HepG2 (cell line): ENCODE data around the gene GSPT2. TPM values are rescaled to one million over a fixed set of nuclear protein-coding genes. Genes with fewer than 3 reads are reported as not detected.

Source experiments
- ATAC-seq: fragments of 200-7000 bp; cut with Tn5 transposase; 3 replicates; pipeline ENCODE4 v1.9.1; 2020; ENCODE audit warnings: mild to moderate bottlenecking, moderate library complexity
- BruUV-seq: library from RNA; stranded (reverse); fragments of 400-500 nt; replicated peaks from 2 replicates; lab custom pipeline; 2021; lab: Mats Ljungman, UMichigan
- CTCF ChIA-PET: fragments of 300-600 bp; formaldehyde crosslinking; extraction: SDS; loops from one replicate; lab custom pipeline; 2021; ENCODE audit warnings: low total read pairs, inconsistent platforms, low intra/inter-chr PET ratio; lab: Yijun Ruan, JAX
- POLR2A ChIA-PET: fragments of 350-600 bp; sonication (Branson Sonifier 250); formaldehyde crosslinking; loops from one replicate; lab custom pipeline; 2020; ENCODE audit warnings: antibody characterized with exemption, inconsistent platforms; lab: Yijun Ruan, JAX
- DNase-seq: peaks from one replicate; pipeline ENCODE4 v3.0.0-alpha.2; 2015; ENCODE audit warnings: low spot score
- FAIRE-seq: peaks from 3 replicates; lab custom pipeline; 2011; peaks lifted over from hg19 to GRCh38; lab: Jason Lieb, UNC
- H2AFZ ChIP-seq: one replicate; pipeline ENCODE4 v1.6.1; 2011; ENCODE audit warnings: low read length, inconsistent platforms
- H3K27ac ChIP-seq: fragments of 300-600 bp; 3 replicates; pipeline ENCODE4 v1.8.0; 2011; ENCODE audit warnings: mixed run types, mild to moderate bottlenecking, mixed read lengths, low read length, inconsistent platforms; ENCODE audit not compliant: insufficient read depth; ENCODE audit errors: extremely low read length
- H3K27me3 ChIP-seq, 2 experiments: fragments of 200-600 bp in 1 of 2; 2 replicates in 1 of 2; 3 replicates in 1 of 2; pipeline versions ENCODE4 v1.6.0 to v1.8.0; 2011; ENCODE audit warnings: low read length in 2 of 2, mild to moderate bottlenecking in 2 of 2, moderate library complexity in 2 of 2, inconsistent platforms in 1 of 2; ENCODE audit not compliant: insufficient read depth in 2 of 2, control insufficient read depth in 1 of 2
- H3K36me3 ChIP-seq, 2 experiments: fragments of 200-600 bp in 1 of 2; replicated peaks in 1 of 2; 2 replicates in 1 of 2; 3 replicates in 1 of 2; pipeline versions ENCODE4 v1.5.1 to v1.8.0; 2011; ENCODE audit warnings: low read length in 2 of 2, inconsistent platforms in 1 of 2; ENCODE audit not compliant: insufficient read depth in 2 of 2, control insufficient read depth in 1 of 2
- H3K4me1 ChIP-seq: 2 replicates; pipeline ENCODE4 v1.5.1; 2012; ENCODE audit warnings: low read length, inconsistent platforms; ENCODE audit not compliant: insufficient read depth
- H3K4me2 ChIP-seq: 2 replicates; pipeline ENCODE4 v1.6.0; 2011; ENCODE audit warnings: low read depth, low read length, inconsistent platforms
- H3K4me3 ChIP-seq, 3 experiments: fragments of 200-600 bp in 1 of 3; sonication (generic), shearing (Covaris generic) in 1 of 3; replicated peaks in 1 of 3; 2 replicates each; pipeline ENCODE4 v1.5.1; 2011 to 2016; ENCODE audit warnings: low read length in 3 of 3, inconsistent platforms in 2 of 3, low read depth in 2 of 3, mild to moderate bottlenecking in 2 of 3, control low read depth in 1 of 3, mixed read lengths in 1 of 3; ENCODE audit not compliant: insufficient read depth in 1 of 3
- H3K79me2 ChIP-seq: one replicate; pipeline ENCODE4 v1.6.1; 2011; ENCODE audit warnings: low read length, inconsistent platforms; ENCODE audit not compliant: insufficient read depth
- H3K9ac ChIP-seq: 2 replicates; pipeline ENCODE4 v1.6.0; 2011; ENCODE audit warnings: mild to moderate bottlenecking, low read depth, low read length, inconsistent platforms; ENCODE audit not compliant: insufficient read depth
- H3K9me3 ChIP-seq: 2 replicates; pipeline ENCODE4 v1.5.1; 2012; ENCODE audit warnings: mild to moderate bottlenecking, low read length
- H4K20me1 ChIP-seq: 2 replicates; pipeline ENCODE4 v1.6.0; 2011; ENCODE audit warnings: inconsistent platforms, mild to moderate bottlenecking, low read length, moderate library complexity; ENCODE audit not compliant: insufficient read depth
- AHR ChIP-seq: IDR thresholded peaks from 2 replicates; pipeline ENCODE4 v1.6.1; 2018; ENCODE audit warnings: missing genetic modification reagents, missing compliant biosample characterization
- CHD2 ChIP-seq: IDR thresholded peaks from 2 replicates; pipeline ENCODE4 v1.6.1; 2011; ENCODE audit warnings: low read depth, low read length, improper control_type of control experiment
- ELF3 ChIP-seq: IDR thresholded peaks from 2 replicates; pipeline ENCODE4 v1.6.1; 2016; ENCODE audit warnings: missing genetic modification reagents, missing compliant biosample characterization
- KLF9 ChIP-seq: IDR thresholded peaks from 2 replicates; pipeline ENCODE4 v1.6.1; 2016; ENCODE audit warnings: low read depth
- NFE2 ChIP-seq: sonication (generic); formaldehyde crosslinking; IDR thresholded peaks from 2 replicates; pipeline ENCODE4 v1.4.0; 2020; ENCODE audit warnings: missing genetic modification reagents
- NR0B2 ChIP-seq: sonication (generic); formaldehyde crosslinking; IDR thresholded peaks from 2 replicates; pipeline ENCODE4 v1.4.0; 2020; ENCODE audit warnings: mild to moderate bottlenecking, missing genetic modification reagents
- PAXIP1 ChIP-seq: sonication (generic); formaldehyde crosslinking; conservative IDR thresholded peaks from 2 replicates; pipeline ENCODE4 v1.4.0; 2020; ENCODE audit warnings: mild to moderate bottlenecking, missing genetic modification reagents, moderate library complexity
- REXO4 ChIP-seq: sonication (generic); formaldehyde crosslinking; IDR thresholded peaks from 2 replicates; pipeline ENCODE4 v1.8.0; 2022; ENCODE audit warnings: missing genetic modification reagents, mild to moderate bottlenecking, borderline replicate concordance
- RNF219 ChIP-seq: sonication (generic); formaldehyde crosslinking; IDR thresholded peaks from 2 replicates; pipeline ENCODE4 v1.5.0; 2020; ENCODE audit warnings: mild to moderate bottlenecking, missing genetic modification reagents
- SKIL ChIP-seq: sonication (generic); formaldehyde crosslinking; IDR thresholded peaks from 2 replicates; pipeline ENCODE4 v1.8.0; 2022; ENCODE audit warnings: missing genetic modification reagents, mild to moderate bottlenecking, moderate library complexity, borderline replicate concordance
- SOX6 ChIP-seq, 2 experiments: fragments of 450-650 bp in 1 of 2; sonication (generic) in 1 of 2; formaldehyde crosslinking in 1 of 2; IDR thresholded peaks; 2 replicates each; pipeline versions ENCODE4 v1.4.0 to v1.6.1; 2017 to 2020; ENCODE audit warnings: antibody characterized with exemption in 1 of 2, mild to moderate bottlenecking in 1 of 2, missing genetic modification reagents in 1 of 2
- SRSF1 ChIP-seq: fragments of 200-400 bp; formaldehyde crosslinking; optimal IDR thresholded peaks from 2 replicates; pipeline ENCODE3; 2017; ENCODE audit warnings: mild to moderate bottlenecking, low read depth, low read length, moderate library complexity
- ZNF567 ChIP-seq: sonication (generic); formaldehyde crosslinking; IDR thresholded peaks from 2 replicates; pipeline ENCODE4 v1.8.1; 2023; ENCODE audit warnings: mild to moderate bottlenecking, missing genetic modification reagents, borderline replicate concordance
- ZNF574 ChIP-seq: sonication (generic); formaldehyde crosslinking; IDR thresholded peaks from 2 replicates; pipeline ENCODE4 v1.4.0; 2020; ENCODE audit warnings: missing genetic modification reagents
- WGBS: methylation state at CpG from one replicate; pipeline ENCODE4 v1.1.6; 2017; ENCODE audit warnings: low lambda C conversion rate; 5-methylcytosine and 5-hydroxymethylcytosine counted together
- in situ Hi-C: cut with HindIII; loops from 2 replicates; pipeline ENCODE4 v1.10.0; 2017; ENCODE audit warnings: low pct_unique_long_range_greater_than_20kb; ENCODE audit not compliant: extremely low pct_ligation_motif_present
- intact Hi-C: fragments of 100-400 bp; cut with micrococcal nuclease; formaldehyde crosslinking; loops from one replicate; pipeline ENCODE4 v1.10.0; 2022; ENCODE audit not compliant: unreplicated experiment
- polyA plus RNA-seq, 8 experiments: library from polyadenylated mRNA; depleted of rRNA in 3 of 8; stranded (reverse) in 7 of 8; unstranded in 1 of 8; fragments of >200 nt; fragmentation: Illumina TruSeq in 4 of 8; extraction: Trizol in 4 of 8; gene quantifications; 2 replicates each; pipeline versions ENCODE4 v1.2.1 to v1.2.3, GENCODE V29; 2011 to 2016; ENCODE audit warnings: low read depth in 4 of 8, missing spikeins in 1 of 8, mixed read lengths in 1 of 8; ENCODE audit not compliant: insufficient read depth in 1 of 8
- total RNA-seq, 5 experiments: library from RNA; depleted of rRNA; stranded (reverse); fragments of >200 nt; fragmentation: Illumina TruSeq; extraction: Trizol; gene quantifications; 2 replicates each; pipeline ENCODE4 v1.2.3, GENCODE V29; 2016; ENCODE audit warnings: low read depth in 1 of 5

The GSPT2 gene
- total and polyA plus RNA-seq, 2 of the 13 experiments (the other 11 are each of a cell fraction or from before 2014, with no cell fraction given): not detected

GRCh38 chrX:51779306-51779705 lies 36.1 kb downstream of the GSPT2 start:
- no peak overlapping the region for H2AFZ ChIP-seq
- POLR2A ChIA-PET: no interaction called here
- BruUV-seq: no TSS peak
- TF ChIP-seq ELF3 (CRISPR knock-in tag) (no peak), SKIL (CRISPR knock-in tag) (no peak), ZNF574 (CRISPR knock-in tag) (no peak), CHD2 (no peak), AHR (CRISPR knock-in tag) (no peak), NFE2 (CRISPR knock-in tag) (no peak), KLF9 (no peak), PAXIP1 (no peak), RNF219 (no peak), REXO4 (no peak), SOX6 (IDR thresholded peaks at IDR 0.05) (no peak), SOX6 (CRISPR knock-in tag; IDR thresholded peaks at IDR 0.05) (no peak), NR0B2 (CRISPR knock-in tag) (no peak), SRSF1 (no peak), ZNF567 (CRISPR knock-in tag) (no peak)

More at GRCh38 chrX:51779306-51779705, 36.1 kb downstream of the GSPT2 start:
- Histone ChIP-seq H3K9ac (no peak overlapping the region), H3K79me2 (no peaks in the 10 kb centered on the region), H3K9me3 (no peaks in the 10 kb centered on the region), H3K4me1 (no peaks in the 10 kb centered on the region), H3K36me3 (no peaks in the 10 kb centered on the region), H3K4me2 (no peak overlapping the region), H3K27ac (no peak overlapping the region), H3K4me3 (no peak overlapping the region), H3K27me3 (no peaks in the 10 kb centered on the region), H4K20me1 (no peaks in the 10 kb centered on the region)
- CTCF ChIA-PET: no interaction called here
- WGBS: 10% methylated on average over 1 of the region's 3 CpGs
- in situ Hi-C loops (no loop called here), intact Hi-C loops (no loop called here)
- FAIRE-seq (no peak), DNase-seq (no peak), ATAC-seq (no peak)
